Renal cortex interstitium (tissue), 11 donors: ENCODE results near the gene TMEM117. TPM values are rescaled to one million over a fixed set of nuclear protein-coding genes. Genes with fewer than 3 reads are reported as not detected.
"Not testable (repeated sequence)": the region's sequence is repeated elsewhere in the genome, so short reads cannot be mapped to it uniquely, and the experiment has no call there.

Experiments
- DNase-seq, 11 donors: peaks; one replicate each; pipeline ENCODE4 v3.0.0-alpha.2; 2013; ENCODE audit warnings: low read depth in 9 of 11, low spot score in 4 of 11; ENCODE audit errors: extremely low read depth in 1 of 11
- polyA plus RNA-seq, 3 donors: library from polyadenylated mRNA; unstranded; fragments of 120-200 nt; gene quantifications; one replicate each; pipeline ENCODE4 v1.2.1, GENCODE V29; 2013; ENCODE audit not compliant: insufficient read length in 3 of 3

TMEM117 gene
- polyA plus RNA-seq, 3 donors, result 11.5 to 12.4 (median 12.3) TPM

GRCh38 chr12:43827093-43827492 is 8.8 kb upstream of the TMEM117 start:
- DNase-seq, result no peak

- DNase-seq, result no peak
These were observed 3.3 kb upstream of the TMEM117 start for GRCh38 chr12:43832463-43833168.

DNA sequence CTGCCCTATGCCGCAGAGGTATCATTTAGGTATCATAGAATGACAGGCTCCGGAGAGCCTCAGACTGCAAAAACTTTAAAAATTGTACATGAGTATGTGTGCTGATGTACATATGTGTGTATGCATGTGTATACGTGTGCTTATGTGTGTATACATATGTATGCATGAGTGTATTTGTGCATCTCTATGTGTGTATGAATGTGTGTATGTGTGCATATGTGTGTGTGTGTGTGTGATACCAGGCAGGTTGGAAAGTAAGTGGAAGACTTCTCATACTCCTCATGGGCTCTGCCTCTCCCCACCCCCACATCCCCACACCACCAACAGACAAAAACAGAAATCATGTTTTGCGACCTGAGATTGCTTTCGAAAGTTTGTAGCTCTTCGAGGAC is 621 bp upstream of the TMEM117 start:
- peak in 3 of 11 donors; percentile 8 to 17 (median 14) for DNase-seq

- peak in 5 of 11 donors; percentile 9 to 32 (median 25) for DNase-seq
These were observed 651 bp downstream of the TMEM117 start for GRCh38 chr12:43836475-43836989.

GRCh38 chr12:43840338-43840737 is 4.5 kb downstream of the TMEM117 start:
- DNase-seq, result no peak

GRCh38 chr12:43841253-43841652 is 5.4 kb downstream of the TMEM117 start:
- no peak for DNase-seq

- DNase-seq, result no peak
These were observed 6.4 kb downstream of the TMEM117 start for GRCh38 chr12:43842259-43842658.

- not testable (repeated sequence) for DNase-seq
These were observed 11.7 kb downstream of the TMEM117 start for GRCh38 chr12:43847425-43848225.

DNA sequence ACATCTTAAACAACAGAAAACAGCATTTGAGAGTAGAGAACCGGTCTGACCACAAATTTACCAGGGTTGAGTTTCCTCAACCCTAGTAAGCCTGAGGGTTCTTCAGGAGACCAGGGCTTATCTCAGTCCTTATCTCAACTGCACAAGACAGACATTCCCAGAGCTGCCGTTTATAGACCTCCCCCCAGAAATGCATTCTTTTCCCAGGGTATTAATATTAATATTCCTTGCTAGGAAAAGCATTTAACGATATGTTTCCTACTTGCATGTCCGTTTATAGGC is 12.3 kb downstream of the TMEM117 start:
- DNase-seq, result no peak

GRCh38 chr12:43848786-43849185 is 12.9 kb downstream of the TMEM117 start:
- DNase-seq, result no peak

- DNase-seq, result no peak
These were observed 16.9 kb downstream of the TMEM117 start for GRCh38 chr12:43852744-43853143.

DNA sequence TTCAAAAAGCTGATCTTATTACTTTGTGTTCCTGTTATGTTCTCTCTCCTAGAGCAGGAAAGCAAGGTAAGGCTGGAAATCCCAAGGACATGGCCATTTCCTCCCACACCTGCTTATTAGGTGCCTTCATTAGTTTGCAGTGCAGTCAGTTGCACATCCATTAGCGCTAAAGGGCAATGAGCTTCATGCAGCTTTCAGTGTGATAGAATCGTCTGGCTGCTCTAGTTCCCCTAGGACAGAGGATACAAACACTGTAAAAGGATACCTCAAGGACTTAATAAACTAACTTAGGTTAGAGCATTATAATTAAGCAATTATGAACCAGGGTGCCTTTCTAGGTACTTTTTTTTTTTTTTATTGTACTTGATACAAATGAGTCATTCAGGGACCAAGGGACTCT is 21.1 kb downstream of the TMEM117 start:
- DNase-seq, result no peak

- no peak for DNase-seq
These were observed 22.2 kb downstream of the TMEM117 start for GRCh38 chr12:43858096-43858495.

DNA sequence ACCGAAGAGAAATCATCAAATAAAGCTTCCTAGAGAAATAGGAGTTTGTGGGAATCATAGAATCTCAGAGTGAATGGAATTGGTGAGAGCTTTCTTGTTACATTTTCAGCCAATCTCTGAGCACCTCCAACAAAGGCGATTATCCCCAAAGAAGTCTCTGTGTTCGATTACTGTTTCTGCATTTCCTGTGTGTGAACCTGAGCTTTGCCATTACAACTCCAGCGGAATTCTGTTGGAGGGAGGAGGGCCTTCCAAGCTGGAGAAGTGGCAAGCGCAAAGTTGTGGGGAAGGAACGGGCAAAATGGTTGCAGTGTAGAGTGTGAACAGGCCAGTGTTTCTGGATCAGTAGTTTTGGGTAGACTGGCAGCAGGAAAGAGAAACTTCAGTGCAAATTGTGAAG is 23.1 kb downstream of the TMEM117 start:
- DNase-seq, result no peak

- no peak for DNase-seq
These were observed 25.3 kb downstream of the TMEM117 start for GRCh38 chr12:43861015-43861839.

GRCh38 chr12:43861840-43862150 is 25.9 kb downstream of the TMEM117 start:
- DNase-seq, result no peak

GRCh38 chr12:43863770-43864366 is 28.0 kb downstream of the TMEM117 start:
- DNase-seq, result no peak

DNA sequence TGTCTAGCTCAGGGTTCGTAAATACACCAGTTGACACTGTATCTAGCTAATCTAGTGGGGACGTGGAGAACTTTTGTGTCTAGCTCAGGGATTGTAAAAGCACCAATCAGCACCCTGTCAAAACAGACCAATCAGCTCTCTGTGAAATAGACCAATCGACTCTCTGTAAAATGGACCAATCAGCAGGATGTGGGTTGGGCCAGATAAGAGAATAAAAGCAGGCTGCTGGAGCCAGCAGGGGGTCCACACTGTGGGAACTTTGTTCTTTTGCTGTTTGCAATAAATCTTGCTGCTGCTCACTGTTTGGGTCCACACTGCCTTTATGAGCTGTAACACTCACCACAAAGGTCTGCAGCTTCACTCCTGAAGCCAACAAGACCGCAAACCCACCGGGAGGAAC is 28.7 kb downstream of the TMEM117 start:
- not testable (repeated sequence) for DNase-seq

DNA sequence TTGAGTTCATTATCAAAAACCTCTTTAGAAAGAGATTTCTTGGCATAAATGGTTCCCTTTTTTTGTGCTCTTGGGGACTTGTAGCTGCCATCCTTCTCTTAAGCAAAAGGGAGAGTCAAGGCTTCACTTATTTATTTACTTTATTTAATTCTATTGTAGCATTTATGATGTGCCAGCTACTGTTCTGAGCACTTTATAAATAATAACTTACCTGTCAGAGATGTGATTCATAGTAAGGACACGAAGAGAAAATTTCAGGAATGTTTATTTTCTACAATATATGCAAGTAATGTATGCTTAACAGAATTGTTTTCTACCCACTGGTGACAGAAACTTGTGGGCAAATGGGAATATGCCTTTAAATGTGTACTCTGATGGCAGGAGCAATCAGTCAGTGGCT is 33.3 kb downstream of the TMEM117 start:
- no peak for DNase-seq
